ENCODE measurements around the gene TLDC2. TPM values are rescaled to one million over a fixed set of nuclear protein-coding genes. Genes with fewer than 3 reads are reported as not detected.
A peak's percentile ranks its signal among the peaks of the same experiment; 100 is the strongest.
"Not testable (repeated sequence)": the region's sequence is repeated elsewhere in the genome, so short reads cannot be mapped to it uniquely, and the experiment has no call there.

Gene TLDC2
- polyA plus RNA-seq, 12 donors, result 0.19 to 2.1 (median 0.50) TPM; not detected in 3

DNA sequence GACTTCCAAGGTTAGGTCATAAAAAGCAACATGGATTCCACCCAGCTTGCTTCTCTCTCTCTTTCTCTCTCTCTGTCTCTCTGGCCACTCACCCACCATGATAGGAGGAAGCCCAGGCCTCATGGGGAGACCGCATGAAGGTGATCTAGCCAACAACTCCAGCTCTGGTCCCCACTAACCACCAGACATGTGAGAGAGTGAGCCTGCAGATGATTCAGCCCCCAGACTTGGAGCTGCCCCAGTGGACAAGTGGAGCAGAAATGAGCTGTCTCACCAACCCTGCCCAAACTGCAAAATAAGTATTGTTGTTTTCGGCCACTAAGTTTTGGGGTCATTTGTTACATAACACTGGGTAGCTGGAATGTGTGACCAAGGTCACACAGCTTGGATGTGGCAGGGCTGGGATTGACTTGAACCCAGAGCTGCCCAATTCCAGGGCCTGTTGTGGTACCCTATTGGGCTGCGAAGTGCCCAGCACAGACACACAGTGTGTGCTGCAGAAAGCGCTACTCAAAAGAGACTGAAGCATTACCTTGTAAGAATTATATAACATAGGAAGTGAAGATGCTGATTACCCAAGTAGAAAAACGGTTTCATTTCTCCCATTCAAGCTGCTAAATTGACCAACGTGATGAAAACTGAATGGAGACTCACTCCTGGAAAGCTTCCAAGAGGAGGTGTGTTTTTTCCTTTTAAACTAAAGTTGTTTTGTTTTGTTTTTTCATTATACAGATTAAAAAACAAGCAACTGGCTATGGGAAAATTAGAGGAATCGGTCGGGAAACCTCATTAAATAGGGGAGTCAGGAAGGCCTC is 9.1 kb upstream of the TLDC2 start:
- no peak for DNase-seq

- no peak for DNase-seq
Observed at GRCh38 chr20:36871640-36872570, 4.0 kb upstream of the TLDC2 start.

- no peak for DNase-seq
Observed at GRCh38 chr20:36872852-36873251, 3.1 kb upstream of the TLDC2 start.

DNA sequence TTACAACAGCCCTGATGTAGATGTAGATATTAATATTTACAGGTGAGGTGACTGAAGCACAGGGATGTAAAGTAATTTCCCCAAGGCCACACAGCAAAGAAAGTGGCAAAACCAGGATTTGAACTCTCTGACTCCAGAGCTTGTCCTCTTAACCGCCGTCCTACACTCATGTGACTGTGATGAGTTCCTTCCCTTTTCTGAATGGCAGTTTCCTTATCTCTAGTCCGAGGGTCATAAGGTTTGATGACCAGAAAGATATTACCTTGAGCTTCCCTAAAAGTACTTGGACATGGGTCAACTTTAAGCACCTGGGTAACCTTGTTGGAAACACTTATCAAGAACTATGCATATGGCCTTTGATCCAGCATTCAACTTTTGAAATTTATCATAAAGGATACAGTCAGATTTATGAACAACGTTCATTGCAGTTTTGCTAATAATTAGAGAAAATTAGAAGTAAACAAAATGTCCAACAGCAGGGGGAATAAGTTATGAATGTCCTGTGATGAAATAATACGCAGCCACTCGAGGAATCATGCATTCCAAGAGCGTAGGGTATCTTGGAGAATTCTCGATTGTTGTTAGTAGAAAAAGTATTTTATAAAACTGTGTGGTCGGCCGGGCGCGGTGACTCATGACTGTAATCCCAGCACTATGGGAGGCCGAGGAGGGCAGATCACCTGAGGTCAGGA is 2.3 kb upstream of the TLDC2 start:
- DNase-seq, result no peak

DNA sequence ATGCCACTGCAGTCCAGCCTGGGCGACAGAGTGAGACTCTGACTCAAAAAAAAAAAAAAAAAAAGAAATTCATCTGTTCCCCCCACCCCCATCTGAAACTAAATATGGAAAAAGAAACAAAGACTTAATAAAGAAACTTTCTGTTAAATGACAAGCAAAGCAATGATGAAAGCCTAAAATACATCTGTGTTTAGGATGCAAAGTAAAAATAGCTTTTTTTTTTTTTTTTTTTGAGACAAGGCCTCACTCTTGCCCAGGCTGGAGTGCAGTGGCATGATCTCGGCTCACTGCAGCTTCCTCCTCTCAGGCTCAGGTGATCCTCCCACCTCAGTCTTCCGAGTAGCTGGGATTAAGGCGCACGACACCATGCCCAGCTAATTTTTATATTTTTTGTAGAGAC is 845 bp upstream of the TLDC2 start:
- not testable (repeated sequence) for DNase-seq

GRCh38 chr20:36876473-36876833 is 515 bp downstream of the TLDC2 start:
- DNase-seq, result no peak

DNA sequence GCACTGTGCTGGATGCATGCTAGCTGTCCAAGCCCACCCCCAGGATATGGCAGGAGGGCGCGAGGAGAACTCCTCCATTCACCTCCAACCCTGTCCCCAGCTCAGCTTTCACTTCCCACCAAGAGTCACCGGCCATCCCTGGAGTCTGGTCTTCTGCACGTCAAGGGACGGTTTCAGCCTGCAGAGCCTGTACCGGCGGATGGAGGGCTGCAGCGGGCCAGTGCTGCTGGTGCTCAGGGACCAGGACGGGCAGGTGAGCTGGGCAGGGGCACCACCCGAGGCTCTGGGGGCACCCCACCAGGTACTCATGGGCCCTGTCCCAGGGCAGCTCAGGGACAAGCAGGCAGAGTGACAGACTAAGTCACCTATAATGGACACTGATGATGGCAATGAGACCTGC is 3.0 kb downstream of the TLDC2 start:
- no peak for DNase-seq

DNA sequence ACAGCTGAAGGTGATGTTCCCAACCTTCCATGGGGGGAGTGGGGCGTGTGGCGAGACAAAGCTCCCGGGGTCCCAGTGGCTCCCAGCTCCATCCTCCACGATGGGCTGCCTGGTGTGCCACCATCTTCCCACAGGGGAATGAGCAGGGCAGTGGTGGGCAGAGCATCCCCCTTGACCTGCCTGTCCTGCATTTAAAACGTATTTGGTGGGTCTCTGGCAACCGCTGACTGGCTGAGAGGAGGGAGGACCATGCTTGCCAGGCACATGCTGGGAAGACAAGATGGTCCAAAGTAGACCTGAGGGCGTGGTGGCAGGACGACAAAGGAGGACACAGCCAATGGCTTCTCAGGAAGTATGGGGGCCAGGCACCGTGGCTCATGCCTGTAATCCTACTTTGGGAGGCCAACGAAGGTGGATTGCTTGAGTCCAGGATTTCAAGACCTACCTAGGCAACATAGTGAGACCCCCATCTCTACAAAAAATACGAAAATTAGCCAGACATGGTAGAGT is 4.9 kb downstream of the TLDC2 start:
- DNase-seq, result no peak

GRCh38 chr20:36881331-36881730 is 5.4 kb downstream of the TLDC2 start:
- DNase-seq, result no peak

- DNase-seq, result no peak
Observed at GRCh38 chr20:36881888-36882287, 6.0 kb downstream of the TLDC2 start.

GRCh38 chr20:36883977-36884535 is 8.1 kb downstream of the TLDC2 start:
- DNase-seq, result no peak

DNA sequence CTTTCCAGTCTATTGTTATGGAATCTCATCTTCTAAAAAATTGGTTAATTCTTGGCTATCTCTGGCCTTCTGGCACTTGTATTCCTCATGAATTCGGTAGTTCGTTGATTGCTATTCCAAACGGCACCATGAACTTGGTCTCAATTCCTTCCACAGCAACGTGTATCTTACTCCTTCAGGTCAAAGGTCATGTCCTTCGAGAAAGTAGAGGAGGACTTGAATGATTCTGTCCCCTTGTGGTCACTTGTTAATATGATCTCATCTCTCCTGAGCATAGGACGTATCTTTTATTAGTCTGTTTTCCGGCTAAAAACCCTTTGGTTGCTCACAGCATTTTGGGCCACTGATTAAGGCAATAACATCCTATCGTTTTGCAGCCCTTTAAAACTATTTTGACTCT is 9.4 kb downstream of the TLDC2 start:
- no peak for DNase-seq

DNA sequence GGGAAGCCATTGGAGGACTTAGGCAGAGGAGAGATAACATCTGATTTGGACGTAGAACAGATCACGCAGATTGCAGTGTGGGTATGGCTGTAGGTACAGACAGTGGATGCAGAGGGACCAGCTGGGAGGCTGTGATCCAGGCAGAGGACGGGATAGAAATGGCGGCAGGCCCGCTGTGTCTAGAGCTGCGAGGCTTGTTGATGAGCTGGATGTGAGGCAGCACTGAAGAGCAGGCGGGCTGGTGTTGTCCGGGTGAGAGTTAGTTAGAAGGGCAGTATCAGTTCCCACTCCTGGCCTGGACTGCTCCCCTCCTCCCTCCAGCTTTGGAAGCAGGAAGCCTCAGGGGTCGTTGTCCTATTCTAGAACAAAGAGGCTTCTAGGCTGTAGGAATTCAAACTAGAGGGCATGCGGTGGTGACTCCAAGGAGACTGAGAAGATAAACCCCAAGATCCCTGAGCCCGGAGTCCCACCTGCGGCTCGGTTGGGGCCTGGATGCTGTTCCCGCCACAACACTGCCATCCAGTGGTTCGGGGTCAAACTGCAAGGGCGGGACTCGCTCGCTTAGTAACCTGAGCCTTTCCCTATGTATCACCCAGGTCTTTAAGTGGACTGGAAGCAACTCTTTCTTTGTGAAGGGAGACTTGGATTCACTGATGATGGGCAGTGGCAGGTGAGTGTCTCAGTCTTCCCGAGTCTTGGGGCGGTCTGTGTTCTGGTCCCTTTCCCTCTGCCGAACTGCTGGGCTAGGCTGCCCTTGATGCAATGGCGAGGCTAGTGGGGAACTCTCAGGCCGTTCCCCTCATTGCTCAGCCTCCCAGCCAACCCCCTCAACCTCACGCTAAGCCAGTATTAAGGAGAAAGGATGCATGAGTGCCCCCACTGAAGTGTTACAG is 11.2 kb downstream of the TLDC2 start:
- peak; percentile 83 for DNase-seq

DNA sequence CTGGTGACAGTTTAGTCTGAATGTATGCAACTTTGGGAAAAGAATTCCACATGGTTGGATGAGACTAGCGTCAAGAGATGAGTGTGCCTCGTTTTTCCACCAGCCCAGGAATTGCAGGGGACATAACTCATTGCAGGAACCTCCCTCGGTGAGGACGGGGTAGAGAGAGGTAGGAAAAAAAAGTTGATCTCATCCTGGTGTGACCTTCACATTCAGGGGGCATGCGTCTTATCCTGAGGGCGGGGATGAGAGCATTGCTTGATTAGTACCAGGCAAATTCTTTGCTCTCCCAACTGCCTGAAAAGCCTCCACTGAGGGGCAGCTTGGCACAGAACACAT is 11.8 kb downstream of the TLDC2 start:
- no peak for DNase-seq

- DNase-seq, result no peak
Observed at GRCh38 chr20:36888880-36889516, 13.1 kb downstream of the TLDC2 start.

GRCh38 chr20:36890586-36890985 is 14.6 kb downstream of the TLDC2 start:
- no peak for DNase-seq

DNA sequence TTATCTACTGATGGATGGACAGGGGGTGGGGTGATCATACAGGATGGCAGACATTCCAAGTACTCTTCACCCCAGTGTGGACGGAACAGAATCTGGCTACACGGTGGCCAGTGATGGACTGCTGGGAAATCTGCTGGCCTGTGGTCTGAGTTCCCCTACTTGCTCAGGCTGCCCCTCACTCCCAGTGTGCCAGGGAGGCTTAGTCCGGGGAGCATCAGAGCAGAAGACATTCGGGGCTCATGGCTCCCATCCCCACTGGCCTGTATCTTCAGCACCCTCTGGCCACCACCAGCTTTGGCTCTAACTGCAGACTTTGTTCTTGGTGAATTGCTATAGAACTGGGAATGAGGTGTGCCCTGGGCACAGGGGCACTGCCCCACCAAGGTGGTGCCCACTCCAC is 15.3 kb downstream of the TLDC2 start:
- DNase-seq, result no peak

GRCh38 chr20:36893801-36894200 is 17.9 kb downstream of the TLDC2 start:
- DNase-seq, result no peak

DNA sequence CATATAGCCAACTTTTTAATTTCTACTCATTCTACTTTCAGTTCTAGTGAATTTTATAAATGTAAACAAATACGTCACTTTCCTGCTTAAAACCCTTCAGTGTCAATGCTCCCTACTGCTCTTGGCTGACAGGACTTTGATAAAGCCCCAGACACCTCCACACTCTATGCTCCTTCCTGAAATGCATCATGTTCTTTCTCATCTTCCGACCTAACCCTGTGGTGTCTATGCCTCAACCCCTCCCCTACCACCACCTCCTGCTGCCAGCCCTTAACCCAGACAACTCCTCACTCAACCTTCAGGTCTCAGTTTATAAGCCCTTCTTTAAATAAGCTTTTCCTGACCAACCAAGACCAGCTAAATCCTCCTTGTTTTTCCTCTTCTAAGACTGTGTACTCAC is 19.1 kb downstream of the TLDC2 start:
- DNase-seq, result no peak

GRCh38 chr20:36904690-36905089 is 28.8 kb downstream of the TLDC2 start:
- DNase-seq, result no peak
